Gastroesophageal sphincter (tissue), 3 donors: ENCODE results near the gene MEF2D.

Experiments
- CTCF ChIP-seq, 4 experiments: fragments of 200-600 bp in 2 of 4; fragments of 450-650 bp in 2 of 4; sonication (generic) in 1 of 4; IDR thresholded peaks; one replicate each; pipeline ENCODE4 v1.5.1; 2017 to 2019; ENCODE audit warnings: antibody characterized with exemption in 4 of 4, mild to moderate bottlenecking in 2 of 4, moderate library complexity in 2 of 4
- POLR2A ChIP-seq, 2 donors: fragments of 450-650 bp; IDR thresholded peaks; one replicate each; pipeline ENCODE4 v1.6.1; 2017; ENCODE audit warnings: antibody characterized with exemption in 2 of 2, mild to moderate bottlenecking in 2 of 2, moderate library complexity in 1 of 2
- POLR2AphosphoS5 ChIP-seq: sonication (generic); formaldehyde crosslinking; IDR thresholded peaks from one replicate; pipeline ENCODE4 v1.6.1; 2017; ENCODE audit warnings: antibody characterized with exemption

GRCh38 chr1:156504821-156505678 lies 4.5 kb upstream of the MEF2D start:
- TF ChIP-seq POLR2A (IDR thresholded peaks at IDR 0.05) = peak; percentile 53 to 68
- no peak for TF ChIP-seq CTCF (IDR thresholded peaks at IDR 0.05)
- TF ChIP-seq POLR2AphosphoS5 = peak; percentile 98
